ENCODE data around the gene POGLUT2. TPM values are rescaled to one million over a fixed set of nuclear protein-coding genes. Genes with fewer than 3 reads are reported as not detected.

The POGLUT2 gene
- total and polyA plus RNA-seq, 2 experiments from 2014 or later = 15.7 to 23.1 TPM

DNA sequence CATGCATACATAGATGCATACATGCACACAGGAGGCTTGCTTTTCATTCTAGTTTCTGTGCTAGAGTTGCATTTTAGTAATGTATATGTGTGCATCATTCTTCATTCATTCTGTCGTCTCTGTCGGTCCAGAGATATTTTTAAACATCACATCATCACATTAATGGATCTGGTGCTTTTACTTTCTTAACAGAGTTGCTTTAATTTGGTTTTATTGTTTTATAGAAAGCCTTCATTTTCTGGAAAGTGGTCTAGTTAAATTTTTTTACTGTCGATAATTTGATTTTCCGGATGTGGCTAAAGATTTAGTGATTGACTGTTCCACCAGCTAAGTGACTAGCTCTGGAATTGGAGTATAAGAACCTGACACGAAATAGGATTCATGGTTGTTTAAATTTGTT is 17.0 kb upstream of the POGLUT2 start:
- Histone ChIP-seq H3K27ac (no peak overlapping the region), H3K4me3 (no peak overlapping the region), H3K9me3 (ENCODE audit: low read depth) (no peaks in the 10 kb centered on the region), H3K36me3 (peaks cover 4% of the 10 kb centered on the region), H3K4me1 (ENCODE audit: low read depth) (peaks cover 9% of the 10 kb centered on the region), H3K27me3 (no peaks in the 10 kb centered on the region)
- DNase-seq (ENCODE audit: low read depth in 1 of 2, low spot score in 1 of 2) = no peak
- TF ChIP-seq, protein P1, sequence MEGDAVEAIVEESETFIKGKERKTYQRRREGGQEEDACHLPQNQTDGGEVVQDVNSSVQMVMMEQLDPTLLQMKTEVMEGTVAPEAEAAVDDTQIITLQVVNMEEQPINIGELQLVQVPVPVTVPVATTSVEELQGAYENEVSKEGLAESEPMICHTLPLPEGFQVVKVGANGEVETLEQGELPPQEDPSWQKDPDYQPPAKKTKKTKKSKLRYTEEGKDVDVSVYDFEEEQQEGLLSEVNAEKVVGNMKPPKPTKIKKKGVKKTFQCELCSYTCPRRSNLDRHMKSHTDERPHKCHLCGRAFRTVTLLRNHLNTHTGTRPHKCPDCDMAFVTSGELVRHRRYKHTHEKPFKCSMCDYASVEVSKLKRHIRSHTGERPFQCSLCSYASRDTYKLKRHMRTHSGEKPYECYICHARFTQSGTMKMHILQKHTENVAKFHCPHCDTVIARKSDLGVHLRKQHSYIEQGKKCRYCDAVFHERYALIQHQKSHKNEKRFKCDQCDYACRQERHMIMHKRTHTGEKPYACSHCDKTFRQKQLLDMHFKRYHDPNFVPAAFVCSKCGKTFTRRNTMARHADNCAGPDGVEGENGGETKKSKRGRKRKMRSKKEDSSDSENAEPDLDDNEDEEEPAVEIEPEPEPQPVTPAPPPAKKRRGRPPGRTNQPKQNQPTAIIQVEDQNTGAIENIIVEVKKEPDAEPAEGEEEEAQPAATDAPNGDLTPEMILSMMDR (IDR thresholded peaks at IDR 0.05; ENCODE audit: low read depth, low read length) = no peak

GRCh38 chr13:102814793-102815192 is 16.0 kb upstream of the POGLUT2 start:
- H3K27me3 ChIP-seq = no peaks in the 10 kb centered on the region
- H3K4me1 ChIP-seq (ENCODE audit: low read depth) = peaks cover 9% of the 10 kb centered on the region
- DNase-seq (ENCODE audit: low read depth in 1 of 2, low spot score in 1 of 2) = no peak
- H3K9me3 ChIP-seq (ENCODE audit: low read depth) = no peaks in the 10 kb centered on the region
- H3K4me3 ChIP-seq = no peak overlapping the region
- TF ChIP-seq, protein P1 (IDR thresholded peaks at IDR 0.05; ENCODE audit: low read depth, low read length) = no peak
- H3K36me3 ChIP-seq = peaks cover 2% of the 10 kb centered on the region
- H3K27ac ChIP-seq = no peak overlapping the region

GRCh38 chr13:102814025-102814607 is 15.3 kb upstream of the POGLUT2 start:
- DNase-seq (ENCODE audit: low read depth in 1 of 2, low spot score in 1 of 2) = no peak
- Histone ChIP-seq H3K9me3 (ENCODE audit: low read depth) (no peaks in the 10 kb centered on the region), H3K36me3 (peaks cover 2% of the 10 kb centered on the region), H3K4me1 (ENCODE audit: low read depth) (peaks cover 9% of the 10 kb centered on the region), H3K27me3 (no peaks in the 10 kb centered on the region), H3K4me3 (no peak overlapping the region), H3K27ac (no peak overlapping the region)
- TF ChIP-seq, protein P1 (IDR thresholded peaks at IDR 0.05; ENCODE audit: low read depth, low read length) = no peak

DNA sequence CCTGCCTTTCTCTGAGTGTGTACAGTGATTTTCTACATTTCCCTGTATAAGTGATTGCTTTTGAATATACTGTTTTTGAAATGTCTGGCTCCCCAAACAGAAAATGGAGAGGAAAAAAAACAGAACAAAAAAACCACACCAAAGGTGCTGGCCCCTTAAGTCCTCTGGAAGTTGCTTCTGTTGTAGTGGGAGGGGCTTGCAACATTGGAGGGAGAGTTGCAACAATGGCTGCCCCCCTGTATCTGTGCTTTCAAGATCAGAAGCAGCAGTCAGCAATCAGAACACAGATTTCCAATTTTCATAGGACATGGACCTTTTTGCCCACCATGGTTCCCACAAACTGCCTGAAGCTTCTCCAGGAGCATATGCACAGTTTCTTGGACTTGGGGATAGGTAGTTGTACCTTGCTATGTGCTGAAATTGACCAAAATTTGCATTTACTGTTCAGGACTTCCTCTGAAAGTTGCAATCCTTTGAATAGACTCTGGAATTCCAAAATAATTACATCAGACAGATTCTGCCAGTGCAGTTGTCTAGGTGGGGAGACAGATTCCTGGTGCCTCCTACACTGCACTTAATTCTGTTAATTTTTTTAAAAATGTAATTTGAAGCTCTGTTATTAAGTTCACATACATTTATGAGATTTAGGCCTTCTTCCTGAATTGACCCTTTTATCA is 14.0 kb upstream of the POGLUT2 start:
- TF ChIP-seq, protein P1 (IDR thresholded peaks at IDR 0.05; ENCODE audit: low read depth, low read length) = no peak
- peak in 1 of 2 donors; percentile 49 for DNase-seq (ENCODE audit: low read depth in 1 of 2, low spot score in 1 of 2)
- Histone ChIP-seq H3K27ac (no peak overlapping the region), H3K9me3 (ENCODE audit: low read depth) (no peaks in the 10 kb centered on the region), H3K4me3 (no peak overlapping the region), H3K27me3 (no peaks in the 10 kb centered on the region), H3K36me3 (peaks cover 6% of the 10 kb centered on the region), H3K4me1 (ENCODE audit: low read depth) (peaks cover 9% of the 10 kb centered on the region)

DNA sequence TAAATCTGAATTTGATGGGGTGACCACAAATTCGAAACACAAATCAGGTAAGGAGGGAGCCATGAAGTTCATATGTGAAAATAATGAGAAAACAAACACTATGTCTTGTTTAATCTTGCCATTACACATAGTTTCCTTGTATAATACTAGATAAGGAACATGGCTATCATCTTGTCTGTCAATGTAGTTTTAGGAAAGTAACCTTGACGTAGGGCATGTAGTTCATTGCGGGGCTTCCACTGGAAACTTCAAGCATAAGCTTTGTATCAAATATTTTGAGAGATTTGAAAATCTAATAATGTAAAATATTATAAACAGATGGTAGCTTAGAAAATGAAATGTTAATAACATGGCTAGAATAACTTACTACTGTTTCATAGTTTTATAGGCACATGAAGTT is 8.9 kb upstream of the POGLUT2 start:
- no peak for DNase-seq (ENCODE audit: low read depth in 1 of 2, low spot score in 1 of 2)
- Histone ChIP-seq H3K9me3 (ENCODE audit: low read depth) (no peaks in the 10 kb centered on the region), H3K27ac (no peak overlapping the region), H3K4me1 (ENCODE audit: low read depth) (no peaks in the 10 kb centered on the region), H3K27me3 (no peaks in the 10 kb centered on the region), H3K4me3 (no peak overlapping the region), H3K36me3 (peaks cover 4% of the 10 kb centered on the region)
- TF ChIP-seq, protein P1 (IDR thresholded peaks at IDR 0.05; ENCODE audit: low read depth, low read length) = no peak

All from cardiac muscle cell (in vitro differentiated cells and primary cell).